Measurements from ENCODE around the gene VHLL. TPM values are rescaled to one million over a fixed set of nuclear protein-coding genes. Genes with fewer than 3 reads are reported as not detected.

The VHLL gene
- total RNA-seq, 5 donors from 2014 or later (not counting 1 experiment from before 2014, with no cell fraction given) = 0.39 to 0.88 TPM; not detected in 3

GRCh38 chr1:156319664-156320063, 20.6 kb upstream of the VHLL start:
- Histone ChIP-seq H3K9me3 (no peaks in the 10 kb centered on the region), H3K36me3 (ENCODE audit: control insufficient read depth in 2 of 2, extremely low read depth in 1 of 2, insufficient read depth in 1 of 2, low read length in 1 of 2) (peaks cover 20 to 85% of the 10 kb centered on the region in 2 donors), H3K4me3 (ENCODE audit: control insufficient read depth in 1 of 2, extremely low read depth in 1 of 2, low read length in 1 of 2) (no peak overlapping the region), H3K4me1 (ENCODE audit: control insufficient read depth in 1 of 2, extremely low read depth in 1 of 2, insufficient read depth in 2 of 2, low read length in 2 of 2) (no peaks in the 10 kb centered on the region), H3K27ac (ENCODE audit: low read length) (no peak overlapping the region), H3K27me3 (replicated peaks in 1 of 2; ENCODE audit: control insufficient read depth in 2 of 2, extremely low read depth in 1 of 2, insufficient read depth in 2 of 2, low read length in 1 of 2) (no peaks in the 10 kb centered on the region)
- H3K9me3 Mint-ChIP-seq = no peaks in the 10 kb centered on the region
- DNase-seq = peak in 9 of 35 experiments; percentile 10 to 48 (median 13)
- H3K4me1 Mint-ChIP-seq = no peaks in the 10 kb centered on the region
- H3K36me3 Mint-ChIP-seq = peaks cover 40% of the 10 kb centered on the region
- ATAC-seq (replicated peaks in 1 of 4) = no peak
- no CpG with 5 or more reads among the region's 1 CpG for WGBS (ENCODE audit: insufficient coverage)
- ChIA-PET CTCF (interaction anchor here (0.6 to 1.1 kb wide), 8 partner anchors 10 to 225 kb away, joined by 3 to 6 read pairs (median 3); partner anchors contain the start of gene GLMP (in 1 of the 2)), POLR2A (interaction anchor here in 1 of 2 donors (0.7 kb wide), 1 partner anchor 14 kb away, joined by 3 read pairs; no protein-coding TSS in a partner anchor)
- no peak overlapping the region for H3K27ac Mint-ChIP-seq
- no peaks in the 10 kb centered on the region for H3K27me3 Mint-ChIP-seq
- H3K4me3 Mint-ChIP-seq = no peak overlapping the region

- 97% methylated on average over 5 of the region's 7 CpGs for WGBS (ENCODE audit: insufficient coverage)
- no peak for ATAC-seq (replicated peaks in 1 of 4)
- H3K27me3 Mint-ChIP-seq = no peaks in the 10 kb centered on the region
- Histone ChIP-seq H3K4me3 (ENCODE audit: control insufficient read depth in 1 of 2, extremely low read depth in 1 of 2, low read length in 1 of 2) (no peak overlapping the region), H3K4me1 (ENCODE audit: control insufficient read depth in 1 of 2, extremely low read depth in 1 of 2, insufficient read depth in 2 of 2, low read length in 2 of 2) (no peaks in the 10 kb centered on the region), H3K9me3 (no peaks in the 10 kb centered on the region), H3K27me3 (replicated peaks in 1 of 2; ENCODE audit: control insufficient read depth in 2 of 2, extremely low read depth in 1 of 2, insufficient read depth in 2 of 2, low read length in 1 of 2) (no peaks in the 10 kb centered on the region), H3K36me3 (ENCODE audit: control insufficient read depth in 2 of 2, extremely low read depth in 1 of 2, insufficient read depth in 1 of 2, low read length in 1 of 2) (peaks cover 17 to 84% of the 10 kb centered on the region in 2 donors), H3K27ac (ENCODE audit: low read length) (no peak overlapping the region)
- no peak for DNase-seq
- no peak overlapping the region for H3K4me3 Mint-ChIP-seq
- no peak overlapping the region for H3K27ac Mint-ChIP-seq
- H3K9me3 Mint-ChIP-seq = no peaks in the 10 kb centered on the region
- H3K4me1 Mint-ChIP-seq = no peaks in the 10 kb centered on the region
- H3K36me3 Mint-ChIP-seq = peaks cover 43% of the 10 kb centered on the region
- ChIA-PET POLR2A (no interaction called here), CTCF (no interaction called here)
Measured at GRCh38 chr1:156316909-156317308, 17.8 kb upstream of the VHLL start.

GRCh38 chr1:156310962-156311361, 11.9 kb upstream of the VHLL start:
- no peak overlapping the region for H3K27ac ChIP-seq (ENCODE audit: low read length)
- no peak overlapping the region for H3K27ac Mint-ChIP-seq
- no peaks in the 10 kb centered on the region for H3K27me3 Mint-ChIP-seq
- H3K27me3 ChIP-seq (replicated peaks in 1 of 2; ENCODE audit: control insufficient read depth in 2 of 2, extremely low read depth in 1 of 2, insufficient read depth in 2 of 2, low read length in 1 of 2) = no peaks in the 10 kb centered on the region
- H3K4me1 Mint-ChIP-seq = no peaks in the 10 kb centered on the region
- peaks cover 7 to 72% of the 10 kb centered on the region in 2 donors for H3K36me3 ChIP-seq (ENCODE audit: control insufficient read depth in 2 of 2, extremely low read depth in 1 of 2, insufficient read depth in 1 of 2, low read length in 1 of 2)
- no peaks in the 10 kb centered on the region for H3K9me3 ChIP-seq
- H3K9me3 Mint-ChIP-seq = no peaks in the 10 kb centered on the region
- no peaks in the 10 kb centered on the region for H3K4me1 ChIP-seq (ENCODE audit: control insufficient read depth in 1 of 2, extremely low read depth in 1 of 2, insufficient read depth in 2 of 2, low read length in 2 of 2)
- no peak for ATAC-seq (replicated peaks in 1 of 4)
- ChIA-PET CTCF (no interaction called here), POLR2A (no interaction called here)
- WGBS (ENCODE audit: insufficient coverage) = 90% methylated on average over 5 of the region's 6 CpGs
- no peak overlapping the region for H3K4me3 Mint-ChIP-seq
- no peak for DNase-seq
- H3K4me3 ChIP-seq (ENCODE audit: control insufficient read depth in 1 of 2, extremely low read depth in 1 of 2, low read length in 1 of 2) = no peak overlapping the region
- peaks cover 37% of the 10 kb centered on the region for H3K36me3 Mint-ChIP-seq

DNA sequence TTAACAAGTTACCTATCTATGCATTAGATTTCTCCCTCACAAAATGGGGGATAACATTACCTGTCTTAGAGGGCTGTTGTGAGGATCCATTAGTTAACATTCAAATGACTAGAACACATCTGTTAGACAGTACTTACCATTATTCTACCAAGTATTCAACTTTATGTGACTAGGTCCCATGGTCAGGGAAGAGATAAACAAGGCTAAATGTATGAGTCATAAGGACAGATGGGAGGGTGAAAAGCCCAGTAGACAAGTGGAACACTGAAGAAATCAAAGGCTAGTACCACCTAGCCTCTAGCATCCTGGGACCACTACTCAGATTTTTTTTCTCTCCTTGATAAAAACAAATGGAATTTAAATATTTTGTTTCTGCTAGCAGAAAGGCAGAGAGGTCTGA, 9.0 kb upstream of the VHLL start:
- no peaks in the 10 kb centered on the region for H3K4me1 Mint-ChIP-seq
- peaks cover 28% of the 10 kb centered on the region for H3K36me3 Mint-ChIP-seq
- Histone ChIP-seq H3K4me3 (ENCODE audit: control insufficient read depth in 1 of 2, extremely low read depth in 1 of 2, low read length in 1 of 2) (no peak overlapping the region), H3K27me3 (replicated peaks in 1 of 2; ENCODE audit: control insufficient read depth in 2 of 2, extremely low read depth in 1 of 2, insufficient read depth in 2 of 2, low read length in 1 of 2) (no peaks in the 10 kb centered on the region), H3K36me3 (ENCODE audit: control insufficient read depth in 2 of 2, extremely low read depth in 1 of 2, insufficient read depth in 1 of 2, low read length in 1 of 2) (peaks cover 3 to 53% of the 10 kb centered on the region in 2 donors), H3K9me3 (no peaks in the 10 kb centered on the region), H3K27ac (ENCODE audit: low read length) (no peak overlapping the region), H3K4me1 (ENCODE audit: control insufficient read depth in 1 of 2, extremely low read depth in 1 of 2, insufficient read depth in 2 of 2, low read length in 2 of 2) (no peaks in the 10 kb centered on the region)
- no peaks in the 10 kb centered on the region for H3K9me3 Mint-ChIP-seq
- no peaks in the 10 kb centered on the region for H3K27me3 Mint-ChIP-seq
- DNase-seq (no peak), ATAC-seq (replicated peaks in 1 of 4) (no peak)
- H3K4me3 Mint-ChIP-seq = no peak overlapping the region
- peak overlapping the region in 1 of 2 donors; percentile 20 for H3K27ac Mint-ChIP-seq
- POLR2A ChIA-PET = no interaction called here
- CTCF ChIA-PET = interaction anchor here in 1 of 2 donors (0.6 to 1.1 kb wide), 2 partner anchors 9 to 12 kb away, joined by 3 read pairs; partner anchors contain the start of gene VHLL

DNA sequence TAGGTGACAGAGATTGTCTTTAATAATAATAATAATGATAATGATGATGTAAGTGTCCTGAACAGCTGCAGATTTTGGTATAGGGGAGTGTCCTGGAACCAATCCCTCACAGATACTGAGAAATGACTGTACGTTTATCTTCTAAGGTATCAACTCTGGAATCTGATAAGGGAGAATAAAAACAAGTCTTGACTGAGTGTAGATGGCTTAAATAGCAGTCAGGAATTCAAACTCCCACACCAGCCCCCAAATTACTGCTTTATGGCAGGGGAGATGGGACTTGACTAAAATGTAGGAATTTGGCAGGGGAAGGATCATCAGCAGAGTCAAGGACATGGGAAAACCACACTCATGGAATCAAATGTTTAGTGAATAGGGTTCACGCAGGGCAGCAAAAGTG, 6.1 kb upstream of the VHLL start:
- ChIA-PET POLR2A (interaction anchor here in 1 of 2 donors (0.6 kb wide), 1 partner anchor 15 kb away, joined by 3 read pairs; no protein-coding TSS in a partner anchor), CTCF (no interaction called here)
- no peaks in the 10 kb centered on the region for H3K4me1 Mint-ChIP-seq
- no peak overlapping the region for H3K27ac Mint-ChIP-seq
- no peaks in the 10 kb centered on the region for H3K27me3 Mint-ChIP-seq
- no peak for DNase-seq
- H3K9me3 Mint-ChIP-seq = no peaks in the 10 kb centered on the region
- Histone ChIP-seq H3K9me3 (no peaks in the 10 kb centered on the region), H3K27ac (ENCODE audit: low read length) (no peak overlapping the region), H3K4me3 (ENCODE audit: control insufficient read depth in 1 of 2, extremely low read depth in 1 of 2, low read length in 1 of 2) (no peak overlapping the region), H3K4me1 (ENCODE audit: control insufficient read depth in 1 of 2, extremely low read depth in 1 of 2, insufficient read depth in 2 of 2, low read length in 2 of 2) (no peaks in the 10 kb centered on the region), H3K27me3 (replicated peaks in 1 of 2; ENCODE audit: control insufficient read depth in 2 of 2, extremely low read depth in 1 of 2, insufficient read depth in 2 of 2, low read length in 1 of 2) (no peaks in the 10 kb centered on the region), H3K36me3 (ENCODE audit: control insufficient read depth in 2 of 2, extremely low read depth in 1 of 2, insufficient read depth in 1 of 2, low read length in 1 of 2) (peaks cover 3 to 29% of the 10 kb centered on the region in 2 donors)
- H3K36me3 Mint-ChIP-seq = peaks cover 19% of the 10 kb centered on the region
- no peak overlapping the region for H3K4me3 Mint-ChIP-seq
- no peak for ATAC-seq (replicated peaks in 1 of 4)
- 100% methylated on average over 1 of the region's 2 CpGs for WGBS (ENCODE audit: insufficient coverage)

GRCh38 chr1:156303241-156303640, 4.1 kb upstream of the VHLL start:
- no peak for DNase-seq
- Mint-ChIP-seq H3K9me3 (no peaks in the 10 kb centered on the region), H3K4me1 (no peaks in the 10 kb centered on the region), H3K27me3 (no peaks in the 10 kb centered on the region), H3K27ac (peak overlapping the region in 1 of 2 donors; percentile 2), H3K4me3 (no peak overlapping the region), H3K36me3 (peaks cover 9% of the 10 kb centered on the region)
- Histone ChIP-seq H3K36me3 (ENCODE audit: control insufficient read depth in 2 of 2, extremely low read depth in 1 of 2, insufficient read depth in 1 of 2, low read length in 1 of 2) (peaks cover 3 to 11% of the 10 kb centered on the region in 2 donors), H3K4me1 (ENCODE audit: control insufficient read depth in 1 of 2, extremely low read depth in 1 of 2, insufficient read depth in 2 of 2, low read length in 2 of 2) (no peaks in the 10 kb centered on the region), H3K27ac (ENCODE audit: low read length) (no peak overlapping the region), H3K4me3 (ENCODE audit: control insufficient read depth in 1 of 2, extremely low read depth in 1 of 2, low read length in 1 of 2) (no peak overlapping the region), H3K9me3 (no peaks in the 10 kb centered on the region), H3K27me3 (replicated peaks in 1 of 2; ENCODE audit: control insufficient read depth in 2 of 2, extremely low read depth in 1 of 2, insufficient read depth in 2 of 2, low read length in 1 of 2) (no peaks in the 10 kb centered on the region)
- ChIA-PET CTCF (interaction anchor here in 1 of 2 donors (0.6 kb wide), 1 partner anchor 41 kb away, joined by 3 read pairs; no protein-coding TSS in a partner anchor), POLR2A (no interaction called here)
- ATAC-seq (replicated peaks in 1 of 4) = no peak
- no CpG with 5 or more reads among the region's 4 CpGs for WGBS (ENCODE audit: insufficient coverage)

Data from T-cell (primary cell).